ENCODE measurements around the gene OR5AL1. TPM values are rescaled to one million over a fixed set of nuclear protein-coding genes. Genes with fewer than 3 reads are reported as not detected.

The OR5AL1 gene
- not detected in 2 replicates for total RNA-seq

GRCh38 chr11:56412396-56412795 is at the start of gene OR5AL1:
OR5AL1 (plus strand) TSS chr11:56412696.

GRCh38 chr11:56375324-56375723 is 37.2 kb upstream of the OR5AL1 start, which contains the start of gene OR8U1:
OR8U1 (plus strand) TSS chr11:56375624; CDS start chr11:56375624, 0 bp downstream.

Other genes starting within 250 kb of the OR5AL1 start
- gene OR5J2, start 236.1 kb upstream of the OR5AL1 start, total RNA-seq = not detected in 2 replicates
- gene OR5T2, start 178.4 kb upstream of the OR5AL1 start, total RNA-seq = not detected in 2 replicates
- not detected in 2 replicates for gene OR5T3, start 160.4 kb upstream of the OR5AL1 start, total RNA-seq
- gene OR5T1, start 138.5 kb upstream of the OR5AL1 start, total RNA-seq = not detected in 2 replicates
- not detected in 2 replicates for gene OR8H1, start 120.4 kb upstream of the OR5AL1 start, total RNA-seq
- gene OR8K3, start 97.6 kb upstream of the OR5AL1 start, total RNA-seq = not detected in 2 replicates
- gene OR8K1, start 66.7 kb upstream of the OR5AL1 start, total RNA-seq = not detected in 2 replicates
- not detected in 2 replicates for gene OR8J1, start 58.4 kb upstream of the OR5AL1 start, total RNA-seq
- gene OR8U1, start 37.1 kb upstream of the OR5AL1 start, total RNA-seq = not detected in 2 replicates
- not detected in 2 replicates for gene OR5M3, start 60.7 kb downstream of the OR5AL1 start, total RNA-seq
- gene OR5M8, start 78.7 kb downstream of the OR5AL1 start, total RNA-seq = not detected in 2 replicates
- gene OR5M11, start 130.6 kb downstream of the OR5AL1 start, total RNA-seq = not detected in 2 replicates
- gene OR5M10, start 165.0 kb downstream of the OR5AL1 start, total RNA-seq = not detected in 2 replicates
- gene OR5M1, start 202.2 kb downstream of the OR5AL1 start, total RNA-seq = not detected in 2 replicates
- not detected in 2 replicates for gene OR5AP2, start 229.7 kb downstream of the OR5AL1 start, total RNA-seq